HK-2 (cell line): Measurements from ENCODE around the gene ZNF425.
"Not testable (repeated sequence)": the region's sequence is repeated elsewhere in the genome, so short reads cannot be mapped to it uniquely, and the experiment has no call there.

Source experiments
- DNase-seq: peaks from one replicate; pipeline ENCODE4 v3.0.0-alpha.2; 2018; ENCODE audit not compliant: unreplicated experiment

ZNF425 gene

DNA sequence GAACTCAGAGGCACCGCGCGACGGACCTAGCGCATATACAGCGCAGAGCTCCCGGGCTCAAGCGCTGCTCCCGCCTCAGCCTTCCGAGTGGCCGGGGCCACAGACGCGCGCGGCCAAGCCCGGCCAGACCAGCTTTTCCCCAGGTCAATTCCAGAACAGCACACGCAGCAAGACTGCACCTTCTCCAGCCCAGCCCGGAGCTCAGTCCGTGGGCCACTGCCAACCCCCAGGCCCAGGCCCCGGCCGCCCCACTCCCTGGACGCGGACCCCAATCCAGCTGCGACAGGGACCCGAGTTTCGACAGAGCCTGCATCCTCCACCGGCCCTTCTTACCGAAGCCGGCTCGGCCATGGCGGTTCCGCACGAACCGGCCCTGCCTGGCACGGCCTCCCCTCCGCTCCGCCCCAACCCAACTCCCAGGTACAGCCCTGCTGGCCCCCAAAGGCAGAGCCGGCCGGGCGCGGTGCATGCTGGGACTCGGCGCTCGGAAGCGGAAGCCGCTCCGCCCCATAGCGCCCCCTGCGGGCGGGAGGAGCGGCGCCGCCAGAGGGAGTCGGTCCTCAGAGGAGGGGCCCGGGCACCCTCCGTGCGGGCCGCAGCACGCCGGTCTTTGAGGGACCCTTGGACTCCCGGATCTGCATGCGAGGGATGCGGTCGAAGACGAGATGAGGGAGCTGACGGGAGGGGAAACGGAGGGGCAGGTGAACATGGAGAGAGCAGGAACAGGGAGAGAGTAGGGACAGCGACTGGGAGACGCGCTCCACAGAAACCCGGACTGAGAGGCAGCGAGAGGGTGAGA, at the start of gene ZNF425:
ZNF425 (minus strand) TSS at position 462 of the 799 bp plus-strand sequence; CDS start at position 351, 111 bp downstream.
- peak; percentile 98 for DNase-seq

DNA sequence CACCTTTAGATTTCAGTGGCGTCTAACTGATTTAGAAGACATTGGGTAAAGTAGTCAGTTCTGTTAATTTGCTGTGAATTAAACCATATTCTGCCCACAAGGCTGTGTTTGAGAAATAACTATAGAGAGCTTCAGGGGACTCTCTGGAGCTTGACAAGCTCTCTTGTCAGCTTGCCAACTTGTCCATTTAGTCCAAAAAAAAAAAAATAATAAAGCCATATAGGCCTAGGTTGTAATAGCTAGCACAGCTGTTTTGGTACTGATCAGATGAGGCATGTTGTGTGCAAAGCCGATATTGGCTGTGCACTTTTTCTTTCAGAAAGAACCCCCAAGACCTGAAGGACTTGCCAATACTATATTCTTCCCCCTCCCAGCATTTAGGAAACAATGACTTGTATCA, 49.0 kb upstream of the ZNF425 start:
- DNase-seq = no peak

DNA sequence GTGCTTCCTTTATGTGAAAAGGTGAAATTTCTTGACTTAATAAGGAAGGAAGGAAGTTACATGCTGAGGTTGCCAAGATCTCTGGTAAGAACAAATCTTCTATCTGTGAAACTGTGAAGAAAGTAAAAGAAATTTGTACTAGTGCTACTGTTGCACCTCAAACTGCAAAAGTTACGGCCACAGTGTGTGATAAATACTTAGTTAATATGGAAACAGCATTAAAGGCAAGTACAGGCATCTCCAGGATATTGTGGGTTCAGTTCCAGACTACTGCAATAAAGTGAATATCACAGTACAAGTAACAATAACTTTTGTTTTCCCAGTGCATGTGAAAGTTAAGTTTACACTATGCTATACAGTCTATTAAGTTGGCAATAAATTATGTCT, 46.4 kb upstream of the ZNF425 start:
- DNase-seq = no peak

DNA sequence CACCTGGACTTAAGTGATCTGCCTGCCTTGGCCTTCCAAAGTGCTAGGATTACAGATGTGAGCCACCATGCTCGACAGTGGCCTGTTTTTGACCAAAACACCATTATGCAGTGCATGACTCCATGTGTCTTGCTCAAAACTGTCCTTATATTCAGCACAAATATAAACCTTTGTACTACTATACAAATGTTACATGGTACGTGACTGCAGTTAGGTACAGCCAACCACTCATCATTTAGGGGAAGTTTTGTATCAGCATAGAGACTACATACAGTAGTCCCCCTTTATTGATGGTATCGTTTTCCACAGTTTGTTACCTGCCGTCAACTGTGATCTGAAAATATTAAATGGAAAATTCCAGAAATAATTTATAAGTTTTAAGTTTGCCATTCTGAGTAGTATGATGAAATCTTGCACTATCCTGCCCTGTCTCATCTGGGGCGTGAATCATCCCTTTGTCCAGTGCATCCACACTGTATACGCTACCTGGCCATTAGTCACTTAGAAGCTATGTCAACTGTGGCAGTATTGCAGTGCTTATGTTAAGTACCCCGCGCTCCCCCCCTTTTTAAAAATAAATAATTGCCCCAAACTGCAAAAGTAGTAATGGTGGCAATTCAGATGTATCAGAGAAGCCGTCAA, 45.9 kb upstream of the ZNF425 start:
- peak; percentile 48 for DNase-seq

- DNase-seq = no peak
These were observed 40.7 kb upstream of the ZNF425 start for GRCh38 chr7:149166630-149167352.

- no peak for DNase-seq
These were observed 40.0 kb upstream of the ZNF425 start for GRCh38 chr7:149166142-149166541.

DNA sequence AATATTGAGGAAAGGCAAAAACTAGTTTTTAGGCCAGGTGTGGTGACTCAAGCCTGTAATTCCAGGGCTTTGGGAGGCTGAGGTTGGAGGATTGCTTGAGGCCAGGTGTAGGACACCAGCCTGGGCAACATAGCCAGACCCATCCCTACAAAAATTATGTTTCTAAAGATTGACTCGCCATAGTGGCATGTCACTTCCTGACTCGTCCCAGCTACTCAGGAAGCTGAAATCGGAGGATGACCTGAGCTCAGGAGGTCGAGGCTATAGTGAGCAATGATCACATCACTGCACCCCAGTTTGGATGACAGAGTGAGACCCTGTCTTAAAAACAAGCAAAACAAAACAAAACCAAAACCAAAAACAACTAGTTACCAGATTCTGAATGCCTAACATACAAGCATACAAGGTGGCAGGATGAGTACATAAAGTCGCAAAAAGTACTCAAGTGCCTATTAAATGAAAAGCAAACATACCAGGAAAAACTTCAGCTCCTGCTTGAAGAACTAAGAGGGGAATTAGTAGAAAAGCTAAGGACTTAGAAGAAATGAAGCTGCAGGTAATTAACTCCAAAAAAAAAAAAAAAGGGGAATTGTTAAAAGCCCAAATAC, 35.2 kb upstream of the ZNF425 start:
- peak; percentile 22 for DNase-seq

GRCh38 chr7:149156898-149157297, 30.8 kb upstream of the ZNF425 start:
- no peak for DNase-seq

- DNase-seq = no peak
These were observed 27.9 kb upstream of the ZNF425 start for GRCh38 chr7:149154056-149154455.

DNA sequence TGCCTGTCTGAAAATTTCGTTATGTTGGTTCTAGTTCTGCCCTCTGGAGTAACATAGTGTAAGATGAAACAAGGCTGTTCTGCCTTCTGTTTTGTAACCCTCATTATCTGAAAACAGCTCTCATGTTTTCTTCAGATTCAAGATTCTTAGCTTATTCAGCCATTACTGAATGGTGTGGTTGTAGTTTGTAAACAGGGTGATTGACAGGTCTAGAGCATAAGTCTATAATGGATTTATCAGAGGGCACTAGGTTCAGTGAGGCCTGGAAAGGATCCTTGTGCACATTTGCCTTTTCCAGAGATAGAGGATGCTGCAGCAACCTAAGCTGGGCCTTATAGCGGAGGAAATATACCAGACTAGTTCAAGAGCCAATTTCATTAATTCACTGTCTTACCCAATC, 27.2 kb upstream of the ZNF425 start:
- DNase-seq = no peak

DNA sequence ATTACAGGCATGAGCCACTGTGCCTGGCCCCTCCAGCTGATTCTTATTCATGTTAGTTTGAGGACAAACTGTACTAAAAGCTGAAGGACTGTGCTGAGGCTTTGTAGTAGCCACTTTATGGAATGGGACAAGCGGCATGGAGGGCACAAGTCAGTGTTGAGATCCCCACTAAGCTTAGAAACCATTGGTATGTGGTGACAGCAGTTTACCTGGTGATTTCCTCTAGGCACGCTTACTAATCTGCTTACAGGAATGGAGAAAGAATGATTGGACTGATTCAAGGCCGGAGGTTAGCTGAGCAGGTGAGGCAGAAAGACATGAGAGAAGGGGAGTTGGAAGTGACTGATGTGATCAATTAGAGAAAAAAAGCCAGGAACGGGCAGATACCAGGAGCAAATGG, 24.9 kb upstream of the ZNF425 start:
- no peak for DNase-seq

- DNase-seq = peak; percentile 71
These were observed 21.9 kb upstream of the ZNF425 start for GRCh38 chr7:149147752-149148653.

GRCh38 chr7:149147072-149147751, 21.1 kb upstream of the ZNF425 start, which contains the start of gene ZNF398:
Gene ZNF398 (plus strand): TSS chr7:149147453. CDS start chr7:149147743, 290 bp downstream.
- peak; percentile 81 for DNase-seq

- DNase-seq = no peak
These were observed 19.1 kb upstream of the ZNF425 start for GRCh38 chr7:149145031-149145845.

DNA sequence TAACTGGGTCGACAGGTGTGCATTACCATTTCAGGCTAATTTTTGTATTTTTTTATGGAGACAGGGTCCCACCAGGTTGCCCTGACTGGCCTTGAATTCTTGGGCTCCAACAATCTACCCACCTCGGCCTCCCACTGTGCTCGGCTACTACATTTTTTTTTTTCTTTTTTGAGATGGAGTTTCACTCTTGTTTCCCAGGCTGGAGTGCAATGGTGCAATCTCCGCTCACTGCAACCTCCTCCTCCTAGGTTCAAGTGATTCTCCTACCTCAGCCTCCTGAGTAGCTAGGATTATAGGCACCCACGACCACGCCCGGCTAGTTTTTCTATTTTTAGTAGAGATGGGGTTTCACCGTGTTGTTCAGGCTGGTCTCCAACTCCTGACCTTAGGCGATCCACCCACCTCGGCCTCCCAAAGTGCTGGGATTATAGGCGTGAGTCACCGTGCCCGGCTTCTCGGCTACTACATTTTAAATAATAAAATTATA, 18.4 kb upstream of the ZNF425 start:
- not testable (repeated sequence) for DNase-seq

DNA sequence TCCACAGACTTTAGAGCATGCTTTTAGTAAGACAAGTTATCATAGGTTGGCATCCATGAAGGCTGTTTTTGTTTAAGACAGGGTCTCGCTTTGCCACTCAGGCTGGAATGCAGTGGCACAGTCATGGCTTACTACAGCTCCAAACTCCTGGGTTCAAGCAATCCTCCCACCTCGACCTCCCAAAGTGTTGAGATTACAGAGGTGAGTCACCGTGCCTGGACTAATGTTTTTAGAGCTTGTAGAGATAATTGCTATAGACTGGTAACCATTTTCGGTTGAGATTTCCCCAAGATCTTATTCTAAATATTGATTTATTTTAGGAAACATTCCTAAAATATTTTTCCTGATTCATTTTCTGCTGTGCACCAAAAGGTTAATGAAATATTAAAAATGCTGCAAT, 15.8 kb upstream of the ZNF425 start:
- DNase-seq = no peak

DNA sequence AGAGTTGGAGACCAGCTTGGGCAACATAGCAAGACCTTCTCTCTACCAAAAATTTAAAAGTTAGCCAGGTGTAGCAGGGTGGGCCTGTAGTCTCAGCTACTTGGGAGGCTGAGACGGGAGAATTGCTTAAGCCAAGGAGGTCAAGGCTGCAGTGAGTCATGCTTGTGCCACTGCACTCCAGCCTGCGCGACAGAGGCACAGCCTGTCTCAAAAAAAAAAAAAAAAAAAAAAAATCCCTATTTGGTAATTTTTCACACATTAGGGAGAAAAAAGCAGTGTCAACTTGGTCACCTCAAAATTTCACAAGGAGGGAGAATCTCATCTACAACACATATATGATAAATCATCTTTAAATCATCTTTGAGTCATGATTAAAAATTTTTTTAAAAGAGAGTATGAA, 14.7 kb upstream of the ZNF425 start:
- DNase-seq = no peak

DNA sequence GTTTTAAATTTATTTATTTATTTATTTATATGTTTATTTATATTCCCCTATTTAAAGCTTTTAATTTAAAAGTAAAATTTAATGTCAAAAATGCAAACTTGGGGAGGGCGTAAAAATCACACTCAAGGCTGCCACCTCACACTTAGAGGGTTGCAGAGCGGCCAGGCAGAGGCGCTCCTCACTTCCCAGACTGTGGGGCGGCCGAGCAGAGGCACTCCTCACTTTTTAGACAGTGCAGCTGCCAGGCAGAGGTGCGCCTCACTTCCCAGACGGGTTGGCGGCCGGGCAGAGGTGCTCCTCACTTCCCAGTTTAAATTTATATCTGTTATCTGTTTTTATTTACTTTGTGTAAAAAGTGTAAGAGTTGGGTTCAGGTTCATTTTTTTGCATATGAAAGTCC, 10.0 kb upstream of the ZNF425 start:
- no peak for DNase-seq

DNA sequence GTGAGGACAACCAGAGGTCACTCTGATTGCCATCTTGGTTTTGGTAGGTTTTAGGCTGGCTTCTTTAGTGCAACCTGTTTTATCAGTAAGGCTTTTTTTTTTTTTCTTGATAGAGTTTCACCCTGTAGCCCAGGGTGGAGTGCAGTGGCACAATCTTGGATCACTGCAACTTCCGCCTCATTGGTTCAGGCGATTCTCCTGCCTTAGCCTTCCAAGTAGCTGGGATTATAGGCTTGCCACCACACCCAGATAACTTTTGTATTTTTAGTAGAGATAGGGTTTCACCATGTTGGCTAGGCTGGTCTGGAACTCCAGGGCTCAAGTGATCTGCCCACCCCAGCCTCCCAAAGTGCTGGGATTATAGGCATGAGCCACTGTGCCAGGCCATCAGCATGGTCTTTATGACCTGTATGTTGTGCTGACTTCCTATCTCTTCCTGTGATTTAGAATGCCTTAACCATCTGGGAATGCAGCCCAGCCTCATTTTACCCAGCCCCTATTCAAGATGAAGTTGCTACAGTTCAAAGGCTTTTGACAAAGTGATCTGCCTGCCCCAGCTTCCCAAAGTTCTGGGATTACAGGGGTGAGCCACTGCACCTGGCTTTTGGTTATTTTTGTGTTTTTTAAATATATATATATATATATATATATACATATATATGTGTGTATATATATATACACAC, 7.0 kb upstream of the ZNF425 start:
- DNase-seq = no peak
